Liver (tissue), 9 donors: Measurements from ENCODE around the gene DNAH10. TPM values are rescaled to one million over a fixed set of nuclear protein-coding genes. Genes with fewer than 3 reads are reported as not detected.

Experiments
- DNase-seq: peaks from one replicate; pipeline ENCODE4 v3.0.0-alpha.2; 2017; ENCODE audit warnings: low spot score
- H3K27ac ChIP-seq, 2 donors: one replicate each; pipeline ENCODE4 v1.7.0; 2013; ENCODE audit warnings: inconsistent platforms in 2 of 2, low read length in 2 of 2, control low read depth in 1 of 2, low read depth in 1 of 2, mild to moderate bottlenecking in 1 of 2
- H3K27me3 ChIP-seq, 4 donors: one replicate each; pipeline versions ENCODE4 v1.6.1 to v1.7.0; 2013; ENCODE audit warnings: low read length in 3 of 4, inconsistent platforms in 1 of 4, mild to moderate bottlenecking in 1 of 4, moderate library complexity in 1 of 4; ENCODE audit not compliant: control insufficient read depth in 4 of 4, insufficient read depth in 4 of 4
- H3K36me3 ChIP-seq, 4 donors: one replicate each; pipeline versions ENCODE4 v1.6.1 to v1.7.0; 2013; ENCODE audit warnings: low read length in 3 of 4, mild to moderate bottlenecking in 3 of 4, low read depth in 1 of 4, moderate library complexity in 1 of 4; ENCODE audit not compliant: control insufficient read depth in 4 of 4, insufficient read depth in 3 of 4
- H3K4me1 ChIP-seq, 4 donors: one replicate each; pipeline versions ENCODE4 v1.6.1 to v1.7.0; 2013; ENCODE audit warnings: low read length in 3 of 4, mild to moderate bottlenecking in 3 of 4, moderate library complexity in 1 of 4; ENCODE audit not compliant: control insufficient read depth in 4 of 4, insufficient read depth in 4 of 4
- H3K4me3 ChIP-seq, 3 donors: one replicate each; pipeline versions ENCODE4 v1.6.1 to v1.7.0; 2013; ENCODE audit warnings: low read length in 3 of 3, control low read depth in 1 of 3, low read depth in 1 of 3, mild to moderate bottlenecking in 1 of 3
- H3K9ac ChIP-seq, 2 donors: one replicate each; pipeline ENCODE4 v1.7.0; 2013; ENCODE audit warnings: low read length in 2 of 2, mild to moderate bottlenecking in 2 of 2, moderate library complexity in 2 of 2, control low read depth in 1 of 2, low read depth in 1 of 2
- H3K9me3 ChIP-seq, 4 donors: one replicate each; pipeline versions ENCODE4 v1.6.1 to v1.7.0; 2013; ENCODE audit warnings: low read length in 3 of 4; ENCODE audit not compliant: control insufficient read depth in 4 of 4
- ATF3 ChIP-seq: IDR thresholded peaks from 2 replicates; pipeline ENCODE4 v1.6.1; 2016; ENCODE audit warnings: antibody characterized with exemption
- EGR1 ChIP-seq, 2 donors: IDR thresholded peaks; 2 replicates each; pipeline ENCODE4 v1.6.1; 2016 to 2018; ENCODE audit warnings: antibody characterized with exemption in 2 of 2, low read depth in 2 of 2
- FOXA1 ChIP-seq: IDR thresholded peaks from 2 replicates; pipeline ENCODE4 v1.6.1; 2016; ENCODE audit warnings: antibody characterized with exemption
- FOXA2 ChIP-seq: IDR thresholded peaks from 2 replicates; pipeline ENCODE4 v1.6.1; 2016; ENCODE audit warnings: antibody characterized with exemption
- GABPA ChIP-seq, 2 donors: IDR thresholded peaks in 1 of 2; conservative IDR thresholded peaks in 1 of 2; 2 replicates each; pipeline ENCODE4 v1.6.1; 2016; ENCODE audit warnings: antibody characterized with exemption in 2 of 2, mild to moderate bottlenecking in 1 of 2, moderate library complexity in 1 of 2
- HNF4G ChIP-seq: IDR thresholded peaks from 2 replicates; pipeline ENCODE4 v1.6.1; 2016; ENCODE audit warnings: antibody characterized with exemption
- JUND ChIP-seq, 2 donors: IDR thresholded peaks; 2 replicates each; pipeline ENCODE4 v1.6.1; 2016; ENCODE audit warnings: antibody characterized with exemption in 2 of 2
- NR2F2 ChIP-seq: IDR thresholded peaks from 2 replicates; pipeline ENCODE4 v1.6.1; 2016; ENCODE audit warnings: antibody characterized with exemption
- RAD21 ChIP-seq, 2 donors: IDR thresholded peaks; 2 replicates each; pipeline ENCODE4 v1.6.1; 2016; ENCODE audit warnings: antibody characterized with exemption in 2 of 2, mild to moderate bottlenecking in 2 of 2
- RXRA ChIP-seq, 2 donors: IDR thresholded peaks; 2 replicates each; pipeline ENCODE4 v1.6.1; 2017 to 2018; ENCODE audit warnings: antibody characterized with exemption in 2 of 2, mild to moderate bottlenecking in 1 of 2
- SP1 ChIP-seq: IDR thresholded peaks from 2 replicates; pipeline ENCODE4 v1.6.1; 2018; ENCODE audit warnings: antibody characterized with exemption, mild to moderate bottlenecking
- TAF1 ChIP-seq: conservative IDR thresholded peaks from 2 replicates; pipeline ENCODE4 v1.6.1; 2016; ENCODE audit warnings: antibody characterized with exemption, mild to moderate bottlenecking
- YY1 ChIP-seq: IDR thresholded peaks from 2 replicates; pipeline ENCODE4 v1.6.1; 2016; ENCODE audit warnings: antibody characterized with exemption, mild to moderate bottlenecking
- ZBTB33 ChIP-seq: IDR thresholded peaks from 2 replicates; pipeline ENCODE4 v1.6.1; 2016; ENCODE audit warnings: antibody characterized with exemption
- WGBS: extraction: QIAGEN DNeasy Blood & Tissue Kit; methylation state at CpG from one replicate; pipeline ENCODE4 v1.1.7; 2013; 5-methylcytosine and 5-hydroxymethylcytosine counted together
- polyA plus RNA-seq, 2 donors: library from polyadenylated mRNA; stranded (reverse) in 1 of 2; unstranded in 1 of 2; fragments of 200-250 nt in 1 of 2; fragments of >200 nt in 1 of 2; fragmentation: Nextera tagmentation in 1 of 2; extraction: Ambion mirVana in 1 of 2; gene quantifications; one replicate each; pipeline versions ENCODE4 v1.2.1 to v1.2.3, GENCODE V29; 2013 to 2015
- total RNA-seq, 2 donors: library from RNA; depleted of rRNA; stranded (reverse); fragments of >200 nt; gene quantifications; one replicate each; pipeline ENCODE4 v1.2.3, GENCODE V29; 2014
- TF ChIP-seq, protein P1 (sequence below): fragments of 150-350 bp; IDR thresholded peaks from 2 replicates; pipeline ENCODE4 v1.5.1; 2017; ENCODE audit warnings: improper control_type of control experiment, low read depth, low read length; ENCODE audit not compliant: missing input control
- TF ChIP-seq, protein P2 (sequence below): IDR thresholded peaks from 2 replicates; pipeline ENCODE4 v1.6.1; 2016; ENCODE audit warnings: antibody characterized with exemption
- TF ChIP-seq, protein P3 (sequence below): IDR thresholded peaks from 2 replicates; pipeline ENCODE4 v1.6.1; 2016; ENCODE audit warnings: antibody characterized with exemption, mild to moderate bottlenecking
- donor health status: healthy.
- donor health status: healthy.
- donor health status: healthy.
- donor health status: healthy.
- donor health status: healthy.

Gene DNAH10
- total and polyA plus RNA-seq, 4 donors: 0.05 to 0.47 (median 0.07) TPM

DNA sequence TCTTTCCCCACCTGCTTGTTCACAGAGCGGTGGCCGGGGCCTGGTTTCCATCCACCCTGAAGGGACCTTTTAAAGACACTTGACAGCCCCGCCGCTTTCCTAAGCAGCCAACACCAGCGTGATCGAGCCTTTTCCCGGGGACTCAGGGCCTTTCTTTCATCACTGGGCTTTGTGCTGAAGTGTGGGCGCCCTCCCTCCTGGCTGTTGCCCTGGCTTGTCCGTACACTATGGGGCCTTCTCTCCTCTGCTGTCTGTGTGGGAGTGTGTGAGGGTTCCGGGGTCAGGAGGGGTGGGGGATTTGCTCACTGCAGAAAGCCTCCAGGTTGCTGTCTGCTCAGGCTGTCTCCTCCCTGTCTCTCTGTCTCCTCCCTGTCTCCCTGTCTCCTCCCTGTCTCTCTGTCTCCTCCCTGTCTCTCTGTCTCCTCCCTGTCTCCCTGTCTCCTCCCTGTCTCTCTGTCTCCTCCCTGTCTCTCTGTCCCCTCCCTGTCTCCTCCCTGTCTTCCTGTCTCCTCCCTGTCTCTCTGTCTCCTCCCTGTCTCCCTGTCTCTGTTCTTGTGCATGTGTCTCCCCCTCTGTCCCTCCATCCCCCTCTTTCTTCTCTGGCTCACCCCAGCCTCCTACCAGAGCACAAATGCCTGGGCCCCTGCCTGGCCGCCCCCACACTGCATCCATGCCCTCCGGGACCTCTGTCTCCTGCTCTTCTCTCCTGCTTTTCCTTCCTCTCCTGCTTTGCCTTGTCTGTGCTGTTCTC, 145.8 kb downstream of the DNAH10 start:
- Histone ChIP-seq H3K9me3 (no peaks in the 10 kb centered on the region), H3K27me3 (no peaks in the 10 kb centered on the region), H3K4me1 (no peaks in the 10 kb centered on the region), H3K27ac (no peak overlapping the region), H3K9ac (no peak overlapping the region), H3K4me3 (no peak overlapping the region), H3K36me3 (no peaks in the 10 kb centered on the region)
- no peak for DNase-seq
- WGBS: 73% methylated on average over 12 of the region's 12 CpGs
- TF ChIP-seq ZBTB33 (no peak), GABPA (IDR thresholded peaks at IDR 0.05 in 1 of 2, conservative IDR thresholded peaks at IDR 0.05 in 1 of 2) (no peak)

DNA sequence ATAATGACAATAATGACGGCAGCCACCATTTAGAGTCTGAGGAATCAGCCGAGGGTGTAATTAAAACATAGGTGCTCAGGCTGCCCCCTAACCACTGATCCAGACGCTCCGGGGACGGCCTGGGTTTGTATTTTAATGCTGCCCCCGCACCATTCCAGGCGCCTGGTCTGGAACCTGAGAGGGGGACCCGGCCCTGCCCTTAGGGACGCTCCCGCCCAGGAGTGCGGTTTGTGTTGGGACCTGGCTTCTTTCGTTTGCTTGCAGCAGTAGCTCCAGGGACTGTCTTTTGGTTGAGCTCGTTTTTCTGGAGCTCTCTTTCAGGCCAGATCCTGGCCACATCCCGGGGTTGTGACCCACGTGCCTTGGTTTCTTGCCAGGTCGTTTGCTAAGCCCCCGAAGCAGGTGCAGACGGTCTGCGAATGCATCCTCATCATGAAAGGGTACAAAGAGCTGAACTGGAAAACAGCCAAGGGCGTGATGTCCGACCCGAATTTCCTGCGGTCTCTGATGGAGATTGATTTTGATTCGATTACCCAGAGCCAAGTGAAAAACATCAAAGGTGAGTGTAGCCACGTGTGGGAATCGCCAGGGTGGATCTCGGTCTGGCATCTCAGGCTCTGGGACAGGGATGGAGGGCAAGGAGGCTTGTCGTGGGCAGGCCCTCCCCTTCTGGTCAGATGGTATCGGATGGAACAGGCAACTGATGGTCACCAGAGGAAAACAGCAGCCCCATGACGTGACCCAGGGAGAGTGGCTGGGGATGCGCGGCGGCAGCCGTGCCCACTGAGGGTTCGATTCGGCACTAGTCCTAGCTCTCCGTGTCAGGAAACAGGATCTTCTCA, 147.0 kb downstream of the DNAH10 start:
- Histone ChIP-seq H3K9me3 (no peaks in the 10 kb centered on the region), H3K9ac (no peak overlapping the region), H3K4me1 (no peaks in the 10 kb centered on the region), H3K27ac (no peak overlapping the region), H3K4me3 (no peak overlapping the region), H3K36me3 (no peaks in the 10 kb centered on the region), H3K27me3 (no peaks in the 10 kb centered on the region)
- TF ChIP-seq EGR1 (IDR thresholded peaks at IDR 0.05; ENCODE audit: low read depth in 2 of 2): no peak
- TF ChIP-seq ATF3: no peak
- no peak for TF ChIP-seq TAF1
- TF ChIP-seq HNF4G: no peak
- no peak for TF ChIP-seq FOXA1
- TF ChIP-seq FOXA2: no peak
- TF ChIP-seq RAD21 (IDR thresholded peaks at IDR 0.05): no peak
- TF ChIP-seq, protein P1, sequence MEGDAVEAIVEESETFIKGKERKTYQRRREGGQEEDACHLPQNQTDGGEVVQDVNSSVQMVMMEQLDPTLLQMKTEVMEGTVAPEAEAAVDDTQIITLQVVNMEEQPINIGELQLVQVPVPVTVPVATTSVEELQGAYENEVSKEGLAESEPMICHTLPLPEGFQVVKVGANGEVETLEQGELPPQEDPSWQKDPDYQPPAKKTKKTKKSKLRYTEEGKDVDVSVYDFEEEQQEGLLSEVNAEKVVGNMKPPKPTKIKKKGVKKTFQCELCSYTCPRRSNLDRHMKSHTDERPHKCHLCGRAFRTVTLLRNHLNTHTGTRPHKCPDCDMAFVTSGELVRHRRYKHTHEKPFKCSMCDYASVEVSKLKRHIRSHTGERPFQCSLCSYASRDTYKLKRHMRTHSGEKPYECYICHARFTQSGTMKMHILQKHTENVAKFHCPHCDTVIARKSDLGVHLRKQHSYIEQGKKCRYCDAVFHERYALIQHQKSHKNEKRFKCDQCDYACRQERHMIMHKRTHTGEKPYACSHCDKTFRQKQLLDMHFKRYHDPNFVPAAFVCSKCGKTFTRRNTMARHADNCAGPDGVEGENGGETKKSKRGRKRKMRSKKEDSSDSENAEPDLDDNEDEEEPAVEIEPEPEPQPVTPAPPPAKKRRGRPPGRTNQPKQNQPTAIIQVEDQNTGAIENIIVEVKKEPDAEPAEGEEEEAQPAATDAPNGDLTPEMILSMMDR: no peak
- no peak for TF ChIP-seq RXRA (IDR thresholded peaks at IDR 0.05)
- TF ChIP-seq, protein P2, sequence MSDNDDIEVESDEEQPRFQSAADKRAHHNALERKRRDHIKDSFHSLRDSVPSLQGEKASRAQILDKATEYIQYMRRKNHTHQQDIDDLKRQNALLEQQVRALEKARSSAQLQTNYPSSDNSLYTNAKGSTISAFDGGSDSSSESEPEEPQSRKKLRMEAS: no peak
- TF ChIP-seq, protein P3, sequence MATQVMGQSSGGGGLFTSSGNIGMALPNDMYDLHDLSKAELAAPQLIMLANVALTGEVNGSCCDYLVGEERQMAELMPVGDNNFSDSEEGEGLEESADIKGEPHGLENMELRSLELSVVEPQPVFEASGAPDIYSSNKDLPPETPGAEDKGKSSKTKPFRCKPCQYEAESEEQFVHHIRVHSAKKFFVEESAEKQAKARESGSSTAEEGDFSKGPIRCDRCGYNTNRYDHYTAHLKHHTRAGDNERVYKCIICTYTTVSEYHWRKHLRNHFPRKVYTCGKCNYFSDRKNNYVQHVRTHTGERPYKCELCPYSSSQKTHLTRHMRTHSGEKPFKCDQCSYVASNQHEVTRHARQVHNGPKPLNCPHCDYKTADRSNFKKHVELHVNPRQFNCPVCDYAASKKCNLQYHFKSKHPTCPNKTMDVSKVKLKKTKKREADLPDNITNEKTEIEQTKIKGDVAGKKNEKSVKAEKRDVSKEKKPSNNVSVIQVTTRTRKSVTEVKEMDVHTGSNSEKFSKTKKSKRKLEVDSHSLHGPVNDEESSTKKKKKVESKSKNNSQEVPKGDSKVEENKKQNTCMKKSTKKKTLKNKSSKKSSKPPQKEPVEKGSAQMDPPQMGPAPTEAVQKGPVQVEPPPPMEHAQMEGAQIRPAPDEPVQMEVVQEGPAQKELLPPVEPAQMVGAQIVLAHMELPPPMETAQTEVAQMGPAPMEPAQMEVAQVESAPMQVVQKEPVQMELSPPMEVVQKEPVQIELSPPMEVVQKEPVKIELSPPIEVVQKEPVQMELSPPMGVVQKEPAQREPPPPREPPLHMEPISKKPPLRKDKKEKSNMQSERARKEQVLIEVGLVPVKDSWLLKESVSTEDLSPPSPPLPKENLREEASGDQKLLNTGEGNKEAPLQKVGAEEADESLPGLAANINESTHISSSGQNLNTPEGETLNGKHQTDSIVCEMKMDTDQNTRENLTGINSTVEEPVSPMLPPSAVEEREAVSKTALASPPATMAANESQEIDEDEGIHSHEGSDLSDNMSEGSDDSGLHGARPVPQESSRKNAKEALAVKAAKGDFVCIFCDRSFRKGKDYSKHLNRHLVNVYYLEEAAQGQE: no peak
- no peak for TF ChIP-seq YY1
- TF ChIP-seq GABPA (IDR thresholded peaks at IDR 0.05 in 1 of 2, conservative IDR thresholded peaks at IDR 0.05 in 1 of 2): no peak
- TF ChIP-seq SP1: no peak
- TF ChIP-seq JUND (IDR thresholded peaks at IDR 0.05): no peak
- TF ChIP-seq NR2F2: no peak
- WGBS: 78% methylated on average over 37 of the region's 37 CpGs
- DNase-seq: no peak
